HL-60 (cell line): ENCODE measurements around the gene RNLS.

Experiments
- DNase-seq, 2 experiments: peaks; one replicate each; pipeline ENCODE4 v3.0.0-alpha.2; 2010 to 2020; ENCODE audit warnings: low read depth in 1 of 2, low spot score in 1 of 2
- H3K27ac ChIP-seq: fragments of 250-450 bp; sonication (Bioruptor Pico); replicated peaks from 2 replicates; pipeline ENCODE4 v1.5.1; 2020; ENCODE audit warnings: mild to moderate bottlenecking, moderate library complexity
- H3K27me3 ChIP-seq: fragments of 250-450 bp; sonication (Bioruptor Pico); 2 replicates; pipeline ENCODE4 v1.5.1; 2021; ENCODE audit warnings: mild to moderate bottlenecking, moderate library complexity; ENCODE audit not compliant: insufficient read depth, poor library complexity, severe bottlenecking
- H3K4me3 ChIP-seq: replicated peaks from 2 replicates; pipeline ENCODE4 v1.5.1; 2011; ENCODE audit warnings: mild to moderate bottlenecking, control low read depth, low read length; ENCODE audit not compliant: insufficient read depth
- CTCF ChIP-seq: IDR thresholded peaks from one replicate; pipeline ENCODE4 v1.5.1; 2011; ENCODE audit warnings: low read length, control low read depth, inconsistent platforms; ENCODE audit not compliant: insufficient read depth
- GABPA ChIP-seq: IDR thresholded peaks from 2 replicates; pipeline ENCODE4 v1.6.1; 2012; ENCODE audit warnings: low read depth
- POLR2AphosphoS5 ChIP-seq: IDR thresholded peaks from 2 replicates; pipeline ENCODE4 v1.6.1; 2012; ENCODE audit warnings: low read depth
- REST ChIP-seq: IDR thresholded peaks from 2 replicates; pipeline ENCODE4 v1.6.1; 2012; ENCODE audit warnings: low read depth; ENCODE audit not compliant: insufficient replicate concordance
- SPI1 ChIP-seq: IDR thresholded peaks from 2 replicates; pipeline ENCODE4 v1.6.1; 2012; ENCODE audit warnings: low read depth, mild to moderate bottlenecking, borderline replicate concordance

RNLS gene

DNA sequence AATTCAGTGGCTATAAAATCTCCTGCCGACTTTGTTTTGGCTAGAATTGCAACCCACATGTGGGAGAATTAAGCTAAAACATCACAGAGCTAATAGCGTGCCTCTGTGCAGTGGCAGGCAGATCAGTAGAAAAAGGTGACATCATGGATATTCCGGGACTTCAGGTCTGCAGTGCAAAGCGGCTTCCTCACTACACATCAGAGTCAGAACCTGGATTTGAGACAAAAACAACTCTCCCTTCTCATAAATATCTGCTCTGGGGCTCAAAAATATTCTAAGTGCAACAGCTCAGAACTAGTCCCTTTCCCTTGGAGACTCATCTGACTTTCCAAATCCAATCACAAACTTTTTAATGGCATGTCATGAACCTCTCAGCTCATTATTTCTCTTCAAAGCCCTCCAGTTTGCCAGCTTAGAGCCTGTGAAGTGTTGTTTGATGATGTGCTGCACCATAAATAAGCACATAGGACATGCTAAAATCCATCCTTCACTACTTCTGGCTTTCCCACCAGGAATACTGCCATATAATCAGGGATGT is 337.1 kb downstream of the RNLS start:
- Histone ChIP-seq H3K27me3 (no peaks in the 10 kb centered on the region), H3K27ac (no peak overlapping the region), H3K4me3 (no peak overlapping the region)
- TF ChIP-seq CTCF (no peak), REST (no peak), GABPA (no peak), POLR2AphosphoS5 (no peak), SPI1 (no peak)
- DNase-seq, result no peak

GRCh38 chr10:88244781-88245625 is 338.1 kb downstream of the RNLS start:
- no peak overlapping the region for H3K4me3 ChIP-seq
- DNase-seq, result peak in 1 of 2 experiments; percentile 19
- H3K27ac ChIP-seq, result no peak overlapping the region
- no peaks in the 10 kb centered on the region for H3K27me3 ChIP-seq
- no peak for TF ChIP-seq SPI1
- TF ChIP-seq CTCF, result no peak
- TF ChIP-seq GABPA, result no peak
- no peak for TF ChIP-seq POLR2AphosphoS5
- no peak for TF ChIP-seq REST

DNA sequence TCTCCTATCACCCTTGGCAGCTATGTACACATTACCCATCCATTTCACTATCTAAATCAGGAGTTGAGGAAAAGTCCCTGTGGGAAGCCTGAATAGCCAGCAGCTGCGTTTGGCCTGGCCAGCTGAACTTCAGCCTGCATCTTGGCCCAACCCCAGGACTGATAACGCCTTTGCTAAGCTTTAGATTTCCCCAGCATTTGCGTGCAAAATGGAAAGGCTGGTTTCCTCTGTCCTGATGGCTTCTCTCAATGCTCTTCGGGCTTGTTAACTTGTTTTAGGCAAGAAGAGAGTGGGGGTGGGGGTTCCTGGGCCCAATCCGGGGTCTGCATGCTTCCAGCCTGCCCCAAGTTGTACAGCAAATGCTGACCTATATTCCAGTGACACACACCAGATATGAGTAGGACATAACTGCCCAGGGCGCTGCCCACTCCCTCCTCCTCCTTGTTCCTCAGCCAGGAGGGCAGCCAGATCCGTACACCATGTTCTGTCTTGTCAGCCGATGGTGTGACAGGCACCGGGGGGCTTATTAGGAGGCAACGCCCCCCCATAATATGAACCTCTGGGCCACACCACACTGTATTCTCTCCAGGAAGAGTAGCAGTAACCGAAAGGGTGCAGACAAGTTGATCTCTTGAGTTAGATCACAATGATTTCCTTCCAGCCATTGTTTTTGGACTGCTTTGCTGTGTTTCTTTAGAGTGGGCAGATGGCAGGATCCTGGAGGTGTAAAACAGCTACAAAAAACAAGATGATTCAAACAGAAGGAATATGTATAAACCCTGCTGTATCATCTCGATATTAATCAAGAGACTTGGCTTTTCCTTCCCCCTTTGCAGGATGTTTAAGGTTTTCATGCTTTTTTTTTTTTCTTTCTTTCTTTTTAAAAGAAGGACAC is 339.0 kb downstream of the RNLS start:
- no peak for TF ChIP-seq GABPA
- no peak for TF ChIP-seq REST
- no peak for TF ChIP-seq SPI1
- TF ChIP-seq CTCF, result no peak
- no peak for TF ChIP-seq POLR2AphosphoS5
- Histone ChIP-seq H3K4me3 (no peak overlapping the region), H3K27ac (no peak overlapping the region)

More for the DNA sequence above, 339.0 kb downstream of the RNLS start:
- H3K27me3 ChIP-seq, result no peaks in the 10 kb centered on the region
- DNase-seq, result no peak
